ENCODE measurements around the gene FAM131A. TPM values are rescaled to one million over a fixed set of nuclear protein-coding genes. Genes with fewer than 3 reads are reported as not detected.
"Not testable (repeated sequence)": the region's sequence is repeated elsewhere in the genome, so short reads cannot be mapped to it uniquely, and the experiment has no call there.

Gene FAM131A
- total RNA-seq, 1 donor from 2014 or later: 18.6 TPM

- no peak for DNase-seq
Observed at GRCh38 chr3:184317201-184317600, 20.2 kb upstream of the FAM131A start.

- peak; percentile 63 for DNase-seq
Observed at GRCh38 chr3:184320104-184320445, 17.3 kb upstream of the FAM131A start.

- DNase-seq: no peak
Observed at GRCh38 chr3:184321666-184322065, 15.7 kb upstream of the FAM131A start.

- DNase-seq: no peak
Observed at GRCh38 chr3:184322731-184323487, 14.5 kb upstream of the FAM131A start.

GRCh38 chr3:184323696-184324095, 13.7 kb upstream of the FAM131A start:
- no peak for DNase-seq

- no peak for DNase-seq
Observed at GRCh38 chr3:184325269-184325668, 12.1 kb upstream of the FAM131A start.

- DNase-seq: no peak
Observed at GRCh38 chr3:184325715-184326369, 11.6 kb upstream of the FAM131A start.

- no peak for DNase-seq
Observed at GRCh38 chr3:184327171-184327570, 10.2 kb upstream of the FAM131A start.

GRCh38 chr3:184328516-184328915, 8.9 kb upstream of the FAM131A start:
- no peak for DNase-seq

GRCh38 chr3:184332370-184333090, 4.9 kb upstream of the FAM131A start:
- DNase-seq: no peak

- no peak for DNase-seq
Observed at GRCh38 chr3:184333190-184333589, 4.2 kb upstream of the FAM131A start.

- DNase-seq: no peak
Observed at GRCh38 chr3:184333700-184334099, 3.7 kb upstream of the FAM131A start.

- no peak for DNase-seq
Observed at GRCh38 chr3:184334470-184335158, 2.8 kb upstream of the FAM131A start.

GRCh38 chr3:184335291-184335660, 2.1 kb upstream of the FAM131A start:
- DNase-seq: no peak

- peak; percentile 71 for DNase-seq
Observed at GRCh38 chr3:184335661-184336546, 1.5 kb upstream of the FAM131A start.

GRCh38 chr3:184336547-184337398, 627 bp upstream of the FAM131A start:
- DNase-seq: peak; percentile 63

- no peak for DNase-seq
Observed at GRCh38 chr3:184337981-184338380, 581 bp downstream of the FAM131A start.

GRCh38 chr3:184338511-184338945, 1.1 kb downstream of the FAM131A start:
- DNase-seq: peak; percentile 69

GRCh38 chr3:184339001-184339400, 1.6 kb downstream of the FAM131A start:
- no peak for DNase-seq

- not testable (repeated sequence) for DNase-seq
Observed at GRCh38 chr3:184339451-184340135, 2.2 kb downstream of the FAM131A start.

All from skin of body (tissue), 2 donors.